ENCODE measurements around the gene ZNF423.

ZNF423 gene

GRCh38 chr16:49747654-49748053, 108.3 kb downstream of the ZNF423 start:
- DNase-seq: no peak

GRCh38 chr16:49746545-49746944, 109.4 kb downstream of the ZNF423 start:
- no peak for DNase-seq

- DNase-seq: no peak
These were observed 110.6 kb downstream of the ZNF423 start for GRCh38 chr16:49745311-49745747.

GRCh38 chr16:49744244-49745220, 111.4 kb downstream of the ZNF423 start:
- no peak for DNase-seq

DNA sequence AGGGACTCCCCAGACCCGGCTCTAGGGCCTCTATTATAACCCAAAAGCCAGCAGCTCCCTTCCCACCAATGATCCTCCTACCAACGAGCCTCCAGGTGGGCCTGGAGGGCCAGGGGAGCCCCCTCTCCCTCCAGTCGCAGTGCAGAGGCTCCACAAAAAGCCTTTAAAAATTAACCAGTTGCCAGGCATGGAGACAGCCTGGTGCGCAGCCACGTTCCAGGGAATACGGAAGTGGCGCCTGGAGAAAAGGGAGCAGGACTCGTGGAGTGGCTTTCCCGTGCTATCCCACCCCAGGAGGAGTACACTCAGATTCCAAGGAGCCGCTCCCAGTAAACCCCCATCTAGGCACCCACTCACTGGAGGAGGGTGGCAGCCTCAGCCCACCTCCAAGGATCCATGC, 112.3 kb downstream of the ZNF423 start:
- no peak for DNase-seq

- DNase-seq: no peak
These were observed 112.8 kb downstream of the ZNF423 start for GRCh38 chr16:49743203-49743464.

- no peak for DNase-seq
These were observed 113.3 kb downstream of the ZNF423 start for GRCh38 chr16:49742428-49743202.

GRCh38 chr16:49740256-49740655, 115.7 kb downstream of the ZNF423 start:
- DNase-seq: no peak

GRCh38 chr16:49739381-49739780, 116.5 kb downstream of the ZNF423 start:
- no peak for DNase-seq

DNA sequence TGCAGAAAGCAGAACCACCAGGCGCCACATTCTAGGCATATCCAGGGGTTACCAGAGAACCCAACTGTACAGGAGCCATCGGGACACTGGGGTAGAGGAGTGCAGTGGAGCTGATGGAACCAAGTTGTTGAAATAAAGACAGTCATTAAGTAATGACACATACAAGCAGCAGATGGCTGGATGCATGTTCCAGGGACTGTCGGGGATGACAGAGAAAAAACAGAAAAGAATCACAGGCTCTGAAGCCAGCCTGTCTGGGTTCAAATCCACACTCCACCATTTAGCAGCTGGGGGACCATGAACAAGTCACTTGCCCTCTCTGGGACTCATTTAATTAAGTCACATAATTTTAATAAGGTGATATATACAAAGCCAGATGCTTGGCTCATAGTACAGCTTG, 117.1 kb downstream of the ZNF423 start:
- DNase-seq: no peak

- no peak for DNase-seq
These were observed 117.9 kb downstream of the ZNF423 start for GRCh38 chr16:49738001-49738400.

GRCh38 chr16:49737541-49737940, 118.4 kb downstream of the ZNF423 start:
- no peak for DNase-seq

DNA sequence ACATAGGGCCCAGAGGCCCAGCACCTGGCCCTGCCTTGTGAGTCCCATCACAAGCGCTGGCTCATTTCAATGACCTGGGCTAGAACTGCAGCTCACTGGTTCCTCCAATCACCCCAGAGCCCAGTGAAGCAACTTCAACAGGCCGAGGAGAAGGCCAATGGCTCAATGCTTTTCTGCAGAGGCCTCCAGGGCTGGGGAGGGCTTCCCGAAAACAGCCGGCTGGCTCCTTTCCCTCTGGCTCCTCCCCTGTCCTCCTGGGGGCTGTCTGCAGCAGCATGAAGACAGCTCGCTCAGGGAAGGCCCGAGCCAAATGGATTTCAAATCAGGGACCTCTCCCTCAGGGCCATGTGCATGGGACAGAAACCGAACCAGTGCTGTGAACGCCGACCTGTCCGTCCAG, 121.6 kb downstream of the ZNF423 start:
- DNase-seq: no peak

- no peak for DNase-seq
These were observed 122.5 kb downstream of the ZNF423 start for GRCh38 chr16:49733313-49734009.

GRCh38 chr16:49731911-49732310, 124.0 kb downstream of the ZNF423 start:
- DNase-seq: no peak

DNA sequence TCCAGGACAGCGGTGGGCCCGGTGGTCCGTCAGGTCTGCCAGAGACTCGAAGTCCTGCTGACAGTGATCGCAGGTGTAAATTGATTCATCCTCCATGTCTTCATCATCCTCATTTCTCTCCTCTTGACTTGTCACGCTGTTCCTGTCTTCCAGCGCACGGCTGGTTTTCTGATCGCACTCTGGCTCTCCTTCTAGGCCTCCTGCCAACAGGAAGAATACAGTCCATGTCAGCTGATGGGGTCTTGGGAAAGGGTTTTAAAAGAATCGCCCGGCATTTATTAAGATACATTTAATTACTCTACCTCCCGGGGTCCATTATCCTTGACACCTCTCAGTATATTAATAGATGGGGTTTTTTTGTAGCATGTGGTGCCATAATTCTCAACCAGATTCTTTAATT, 125.1 kb downstream of the ZNF423 start:
- DNase-seq: no peak

DNA sequence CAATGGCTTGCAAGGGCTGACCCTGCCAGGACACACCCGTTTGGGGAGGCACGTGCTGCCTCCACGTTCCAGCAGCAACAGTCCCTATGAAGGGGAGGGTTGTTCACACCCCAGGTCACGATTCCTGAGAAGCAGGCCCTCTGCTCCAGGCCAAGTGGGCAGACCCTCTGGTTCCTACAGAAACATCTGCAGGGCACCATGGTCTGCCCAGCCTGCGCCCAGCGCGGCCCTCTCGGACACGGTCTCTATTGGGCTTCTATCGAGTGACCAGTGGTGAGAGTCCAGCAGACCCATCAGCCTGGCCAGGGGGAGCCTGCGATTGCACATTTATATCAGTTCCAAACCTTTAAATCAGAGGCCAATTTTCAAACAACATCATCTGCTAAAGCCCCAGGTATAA, 128.3 kb downstream of the ZNF423 start:
- DNase-seq: no peak

GRCh38 chr16:49726155-49726554, 129.8 kb downstream of the ZNF423 start:
- DNase-seq: no peak

GRCh38 chr16:49725651-49726050, 130.3 kb downstream of the ZNF423 start:
- DNase-seq: no peak

- no peak for DNase-seq
These were observed 131.1 kb downstream of the ZNF423 start for GRCh38 chr16:49724774-49725173.

GRCh38 chr16:49723310-49723709, 132.6 kb downstream of the ZNF423 start:
- no peak for DNase-seq

- DNase-seq: no peak
These were observed 135.7 kb downstream of the ZNF423 start for GRCh38 chr16:49720225-49720624.

- DNase-seq: no peak
These were observed 138.2 kb downstream of the ZNF423 start for GRCh38 chr16:49717689-49718088.
